Parathyroid adenoma (tissue), 2 donors: ENCODE results near the gene CADM1.

Experiments used
- H2AFZ ChIP-seq: fragments of 300-600 bp; sonication (generic); one replicate; pipeline ENCODE4 v1.7.0; 2017; ENCODE audit warnings: antibody characterized with exemption, mild to moderate bottlenecking
- H3K27ac ChIP-seq: fragments of 300-600 bp; sonication (generic); one replicate; pipeline ENCODE4 v1.7.0; 2017
- H3K27me3 ChIP-seq: fragments of 300-600 bp; sonication (generic); one replicate; pipeline ENCODE4 v1.7.0; 2017; ENCODE audit warnings: low read length; ENCODE audit not compliant: control insufficient read depth, insufficient read depth
- H3K36me3 ChIP-seq: fragments of 300-600 bp; sonication (generic); one replicate; pipeline ENCODE4 v1.7.0; 2017; ENCODE audit warnings: low read length; ENCODE audit not compliant: control insufficient read depth, insufficient read depth
- H3K4me1 ChIP-seq: fragments of 300-600 bp; sonication (generic); one replicate; pipeline ENCODE4 v1.7.0; 2017; ENCODE audit warnings: control low read depth
- H3K4me2 ChIP-seq: fragments of 300-600 bp; sonication (generic); one replicate; pipeline ENCODE4 v1.7.0; 2017; ENCODE audit warnings: low read length
- H3K4me3 ChIP-seq: fragments of 300-600 bp; sonication (generic); one replicate; pipeline ENCODE4 v1.7.0; 2017; ENCODE audit warnings: low read depth, low read length
- H3K79me2 ChIP-seq: fragments of 300-600 bp; sonication (generic); one replicate; pipeline ENCODE4 v1.7.0; 2017; ENCODE audit warnings: control low read depth
- H3K9ac ChIP-seq: fragments of 300-600 bp; sonication (generic); one replicate; pipeline ENCODE4 v1.7.0; 2017; ENCODE audit warnings: mild to moderate bottlenecking
- H3K9me3 ChIP-seq: fragments of 300-600 bp; sonication (generic); one replicate; pipeline ENCODE4 v1.7.0; 2017; ENCODE audit warnings: low read length; ENCODE audit not compliant: control insufficient read depth
- TF ChIP-seq, protein P1 (sequence below): fragments of 300-600 bp; sonication (generic); IDR thresholded peaks from one replicate; pipeline ENCODE4 v1.7.0; 2017; ENCODE audit warnings: antibody characterized with exemption, mild to moderate bottlenecking
- donor health status: primary hyperparathyroidism.

Gene CADM1

DNA sequence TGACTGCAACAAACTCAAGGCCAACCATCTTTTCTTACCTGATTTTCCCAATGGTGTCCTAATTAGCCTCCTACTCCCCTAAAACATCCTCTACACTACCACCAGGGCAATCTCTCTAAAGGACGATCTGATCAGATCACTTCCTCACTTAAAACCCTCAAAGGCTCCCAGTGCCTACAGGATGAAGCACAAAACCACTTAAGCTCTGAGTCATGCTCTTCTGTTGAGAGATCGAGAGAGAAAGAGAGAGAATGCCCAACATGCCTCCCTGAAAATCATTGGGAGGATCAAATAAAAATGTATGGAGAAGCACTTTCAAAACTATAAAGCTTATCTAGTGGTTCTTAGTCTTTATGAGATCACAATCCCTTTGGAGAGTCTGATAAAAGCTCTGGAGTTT is 171.1 kb downstream of the CADM1 start:
- Histone ChIP-seq H3K4me2 (no peak overlapping the region), H3K27me3 (no peaks in the 10 kb centered on the region), H3K4me3 (no peak overlapping the region), H3K9ac (no peak overlapping the region), H3K9me3 (no peaks in the 10 kb centered on the region), H3K79me2 (no peaks in the 10 kb centered on the region), H3K27ac (no peak overlapping the region), H3K4me1 (no peaks in the 10 kb centered on the region), H2AFZ (no peak overlapping the region), H3K36me3 (no peaks in the 10 kb centered on the region)
- TF ChIP-seq, protein P1, sequence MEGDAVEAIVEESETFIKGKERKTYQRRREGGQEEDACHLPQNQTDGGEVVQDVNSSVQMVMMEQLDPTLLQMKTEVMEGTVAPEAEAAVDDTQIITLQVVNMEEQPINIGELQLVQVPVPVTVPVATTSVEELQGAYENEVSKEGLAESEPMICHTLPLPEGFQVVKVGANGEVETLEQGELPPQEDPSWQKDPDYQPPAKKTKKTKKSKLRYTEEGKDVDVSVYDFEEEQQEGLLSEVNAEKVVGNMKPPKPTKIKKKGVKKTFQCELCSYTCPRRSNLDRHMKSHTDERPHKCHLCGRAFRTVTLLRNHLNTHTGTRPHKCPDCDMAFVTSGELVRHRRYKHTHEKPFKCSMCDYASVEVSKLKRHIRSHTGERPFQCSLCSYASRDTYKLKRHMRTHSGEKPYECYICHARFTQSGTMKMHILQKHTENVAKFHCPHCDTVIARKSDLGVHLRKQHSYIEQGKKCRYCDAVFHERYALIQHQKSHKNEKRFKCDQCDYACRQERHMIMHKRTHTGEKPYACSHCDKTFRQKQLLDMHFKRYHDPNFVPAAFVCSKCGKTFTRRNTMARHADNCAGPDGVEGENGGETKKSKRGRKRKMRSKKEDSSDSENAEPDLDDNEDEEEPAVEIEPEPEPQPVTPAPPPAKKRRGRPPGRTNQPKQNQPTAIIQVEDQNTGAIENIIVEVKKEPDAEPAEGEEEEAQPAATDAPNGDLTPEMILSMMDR: no peak

DNA sequence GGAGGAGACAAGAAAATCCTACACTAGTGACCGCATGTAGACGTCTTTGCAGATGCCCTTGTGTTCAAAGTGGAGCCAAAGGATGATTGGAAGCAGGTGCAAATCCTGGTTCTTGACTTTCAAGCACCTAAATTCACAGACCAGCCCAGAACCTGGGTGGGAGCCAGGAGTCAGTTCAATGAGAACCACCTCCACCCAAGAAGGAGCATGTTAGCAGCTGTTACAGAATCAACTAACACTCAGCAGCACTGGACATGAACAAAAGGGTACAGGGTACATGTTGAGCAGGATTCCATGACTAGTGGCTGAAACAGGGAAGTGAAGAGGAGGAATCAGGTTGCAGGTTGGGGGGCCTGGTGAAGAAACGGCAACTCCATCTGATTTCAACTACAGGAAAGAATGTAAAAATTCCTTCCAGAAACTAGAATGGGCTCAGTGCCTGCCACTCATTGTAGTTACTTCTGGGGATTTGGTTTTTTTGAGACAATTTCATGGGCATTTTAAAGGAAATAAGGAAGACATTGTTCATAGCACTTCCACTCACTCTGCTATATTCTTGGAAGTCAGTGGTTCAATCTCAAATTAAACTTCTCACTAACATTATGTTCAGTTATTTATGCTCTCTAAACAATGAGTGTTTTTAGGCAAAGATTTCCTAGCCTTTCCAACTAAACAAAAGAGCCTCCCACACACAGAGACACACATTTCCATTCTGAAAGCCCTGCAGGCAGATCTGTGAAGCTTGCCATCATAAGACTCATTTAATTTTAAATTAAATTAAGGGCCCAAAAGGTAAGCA is 173.3 kb downstream of the CADM1 start:
- Histone ChIP-seq H3K4me3 (no peak overlapping the region), H3K4me2 (no peak overlapping the region), H3K27ac (no peak overlapping the region), H3K36me3 (no peaks in the 10 kb centered on the region), H3K79me2 (no peaks in the 10 kb centered on the region), H3K9ac (no peak overlapping the region), H3K27me3 (no peaks in the 10 kb centered on the region), H3K9me3 (no peaks in the 10 kb centered on the region), H3K4me1 (no peaks in the 10 kb centered on the region), H2AFZ (no peak overlapping the region)
- TF ChIP-seq, protein P1: no peak

DNA sequence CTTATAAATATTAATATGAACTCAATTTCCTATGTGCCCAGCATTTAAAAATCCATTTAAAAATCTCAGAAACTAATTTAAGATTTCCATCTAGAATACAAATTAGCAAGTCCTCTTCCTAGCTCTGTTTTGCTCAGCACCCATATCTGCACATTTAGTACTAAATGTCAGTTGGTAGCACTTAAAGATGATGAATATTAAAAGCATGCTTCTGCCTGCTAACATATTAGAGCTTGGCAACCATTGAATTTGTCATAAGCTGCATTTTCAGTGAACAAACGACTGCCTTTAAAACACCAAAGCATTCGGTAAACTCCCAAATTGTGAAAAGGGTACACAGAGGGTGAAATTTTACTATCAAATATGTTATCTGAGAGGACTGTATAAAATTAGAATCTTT is 177.7 kb downstream of the CADM1 start:
- H3K36me3 ChIP-seq: no peaks in the 10 kb centered on the region
- no peak overlapping the region for H3K4me3 ChIP-seq
- no peak overlapping the region for H3K27ac ChIP-seq
- H3K9me3 ChIP-seq: no peaks in the 10 kb centered on the region
- no peak overlapping the region for H3K4me2 ChIP-seq
- TF ChIP-seq, protein P1: no peak
- no peaks in the 10 kb centered on the region for H3K79me2 ChIP-seq
- no peak overlapping the region for H3K9ac ChIP-seq
- no peaks in the 10 kb centered on the region for H3K4me1 ChIP-seq
- no peaks in the 10 kb centered on the region for H3K27me3 ChIP-seq
- H2AFZ ChIP-seq: no peak overlapping the region

DNA sequence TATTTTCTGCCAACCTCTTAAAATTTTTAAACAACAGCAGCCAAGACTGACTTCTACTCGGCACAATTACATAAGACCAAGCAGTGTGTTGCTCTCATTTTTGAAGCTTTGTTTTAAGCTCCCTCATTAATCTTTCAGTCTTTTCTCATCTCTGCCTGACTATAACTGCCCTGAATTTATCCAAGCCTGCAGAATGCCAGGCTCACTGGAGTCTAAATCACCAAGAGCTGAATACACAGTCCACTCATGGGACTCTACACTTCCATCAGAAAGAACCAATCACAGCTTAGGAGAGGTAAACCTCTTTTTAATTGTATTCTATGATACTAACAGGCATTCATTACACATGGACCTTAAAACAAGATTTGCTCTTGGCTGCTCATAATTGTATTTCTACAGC is 178.7 kb downstream of the CADM1 start:
- no peak overlapping the region for H3K4me3 ChIP-seq
- no peaks in the 10 kb centered on the region for H3K79me2 ChIP-seq

More for the DNA sequence above, 178.7 kb downstream of the CADM1 start:
- H3K4me2 ChIP-seq: no peak overlapping the region
- no peaks in the 10 kb centered on the region for H3K9me3 ChIP-seq
- no peak overlapping the region for H3K27ac ChIP-seq
- no peaks in the 10 kb centered on the region for H3K27me3 ChIP-seq
- no peaks in the 10 kb centered on the region for H3K4me1 ChIP-seq
- H3K9ac ChIP-seq: no peak overlapping the region
- TF ChIP-seq, protein P1: no peak
- no peaks in the 10 kb centered on the region for H3K36me3 ChIP-seq
- no peak overlapping the region for H2AFZ ChIP-seq
